ENCODE measurements around the gene SLC10A3.

DNA sequence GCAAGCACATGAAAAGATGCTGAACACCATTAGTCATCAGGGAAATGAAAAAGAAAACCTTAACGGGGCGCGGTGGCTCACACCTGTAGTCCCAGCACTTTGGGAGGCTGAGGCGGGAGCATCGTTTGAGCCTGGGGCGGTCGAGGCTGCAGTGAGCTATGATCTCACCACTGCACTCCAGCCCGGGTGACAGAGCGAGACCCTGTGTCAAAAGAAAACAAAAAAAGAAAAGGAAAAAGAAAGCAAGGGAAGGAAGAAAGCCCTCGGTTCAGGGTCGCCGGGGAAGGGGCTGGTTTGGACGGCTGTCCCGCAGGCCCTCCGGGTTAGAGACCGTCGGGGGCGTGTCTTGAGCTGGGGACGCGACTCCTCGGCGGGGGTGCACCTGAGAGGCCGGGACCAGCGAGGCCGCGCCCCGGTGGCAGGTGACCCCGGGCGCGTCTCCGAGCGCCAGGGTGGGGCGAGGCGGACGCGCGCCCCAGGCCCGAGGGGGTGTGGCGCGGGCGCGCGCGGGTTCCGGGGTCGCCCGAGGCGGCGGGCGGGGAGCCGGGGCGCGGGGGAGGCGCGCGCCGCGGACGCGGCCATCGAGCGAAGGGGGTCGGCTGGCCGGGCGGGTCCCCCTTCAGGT, 32.8 kb downstream of the SLC10A3 start:
- TF ChIP-seq, protein P1, sequence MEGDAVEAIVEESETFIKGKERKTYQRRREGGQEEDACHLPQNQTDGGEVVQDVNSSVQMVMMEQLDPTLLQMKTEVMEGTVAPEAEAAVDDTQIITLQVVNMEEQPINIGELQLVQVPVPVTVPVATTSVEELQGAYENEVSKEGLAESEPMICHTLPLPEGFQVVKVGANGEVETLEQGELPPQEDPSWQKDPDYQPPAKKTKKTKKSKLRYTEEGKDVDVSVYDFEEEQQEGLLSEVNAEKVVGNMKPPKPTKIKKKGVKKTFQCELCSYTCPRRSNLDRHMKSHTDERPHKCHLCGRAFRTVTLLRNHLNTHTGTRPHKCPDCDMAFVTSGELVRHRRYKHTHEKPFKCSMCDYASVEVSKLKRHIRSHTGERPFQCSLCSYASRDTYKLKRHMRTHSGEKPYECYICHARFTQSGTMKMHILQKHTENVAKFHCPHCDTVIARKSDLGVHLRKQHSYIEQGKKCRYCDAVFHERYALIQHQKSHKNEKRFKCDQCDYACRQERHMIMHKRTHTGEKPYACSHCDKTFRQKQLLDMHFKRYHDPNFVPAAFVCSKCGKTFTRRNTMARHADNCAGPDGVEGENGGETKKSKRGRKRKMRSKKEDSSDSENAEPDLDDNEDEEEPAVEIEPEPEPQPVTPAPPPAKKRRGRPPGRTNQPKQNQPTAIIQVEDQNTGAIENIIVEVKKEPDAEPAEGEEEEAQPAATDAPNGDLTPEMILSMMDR (conservative IDR thresholded peaks at IDR 0.05), result no peak
- no peak for TF ChIP-seq EZH2 (IDR thresholded peaks at IDR 0.05; ENCODE audit: low read depth)
